Hepatocyte (in vitro differentiated cells): ENCODE data around the gene RAPSN. TPM values are rescaled to one million over a fixed set of nuclear protein-coding genes. Genes with fewer than 3 reads are reported as not detected.

Source experiments
- DNase-seq: peaks from one replicate; pipeline ENCODE4 v3.0.0-alpha.2; 2016; ENCODE audit warnings: low spot score
- H2AFZ ChIP-seq: fragments of 200-600 bp; sonication (generic); 2 replicates; pipeline ENCODE4 v1.6.0; 2016; ENCODE audit warnings: antibody characterized with exemption, mild to moderate bottlenecking
- H3K27ac ChIP-seq: fragments of 200-600 bp; sonication (generic); 2 replicates; pipeline ENCODE4 v1.5.1; 2016; ENCODE audit warnings: mild to moderate bottlenecking
- H3K27me3 ChIP-seq: fragments of 200-600 bp; sonication (generic); 2 replicates; pipeline ENCODE4 v1.6.1; 2016
- H3K36me3 ChIP-seq: fragments of 200-600 bp; sonication (generic); replicated peaks from 2 replicates; pipeline ENCODE4 v1.5.1; 2016; ENCODE audit warnings: low read depth; ENCODE audit not compliant: insufficient read depth
- H3K4me1 ChIP-seq: fragments of 200-600 bp; sonication (generic); 2 replicates; pipeline ENCODE4 v1.5.1; 2016; ENCODE audit warnings: mild to moderate bottlenecking, moderate library complexity; ENCODE audit not compliant: insufficient read depth
- H3K4me2 ChIP-seq: fragments of 200-600 bp; sonication (generic); 2 replicates; pipeline ENCODE4 v1.6.0; 2016
- H3K4me3 ChIP-seq: fragments of 200-600 bp; sonication (generic); 2 replicates; pipeline ENCODE4 v1.5.1; 2016; ENCODE audit warnings: mild to moderate bottlenecking
- H3K79me2 ChIP-seq: fragments of 200-600 bp; sonication (generic); 2 replicates; pipeline ENCODE4 v1.6.0; 2017; ENCODE audit warnings: mild to moderate bottlenecking
- H3K9me2 ChIP-seq: fragments of 200-600 bp; sonication (generic); replicated peaks from 2 replicates; pipeline ENCODE4 v1.6.0; 2017; ENCODE audit warnings: mild to moderate bottlenecking; ENCODE audit not compliant: insufficient read depth
- H3K9me3 ChIP-seq: fragments of 200-600 bp; sonication (generic); 2 replicates; pipeline ENCODE4 v1.5.1; 2016; ENCODE audit warnings: low read depth, mild to moderate bottlenecking
- H4K20me1 ChIP-seq: fragments of 200-600 bp; sonication (generic); 2 replicates; pipeline ENCODE4 v1.6.0; 2016; ENCODE audit warnings: mild to moderate bottlenecking; ENCODE audit not compliant: insufficient read depth, poor library complexity, severe bottlenecking
- EZH2 ChIP-seq: fragments of 200-600 bp; sonication (generic); IDR thresholded peaks from 2 replicates; pipeline ENCODE4 v1.6.1; 2016; ENCODE audit warnings: antibody characterized with exemption, mild to moderate bottlenecking, borderline replicate concordance
- EZH2phosphoT487 ChIP-seq: fragments of 200-600 bp; sonication (generic); IDR thresholded peaks from one replicate; pipeline ENCODE4 v1.6.1; 2018; ENCODE audit warnings: antibody characterized with exemption, mild to moderate bottlenecking, low read depth, moderate library complexity; ENCODE audit not compliant: unreplicated experiment, severe bottlenecking
- WGBS: methylation state at CpG from one replicate; pipeline ENCODE4 v1.1.6; 2016; ENCODE audit warnings: low lambda C conversion rate; ENCODE audit errors: missing lambda C conversion rate; 5-methylcytosine and 5-hydroxymethylcytosine counted together
- microRNA-seq: library from miRNA; unstranded; fragments of <30 nt; microRNA quantifications from one replicate; pipeline ENCODE4, GENCODE V29; 2017
- polyA plus RNA-seq: library from polyadenylated mRNA; unstranded; fragments of >200 nt; fragmentation: Nextera tagmentation; extraction: Ambion mirVana; gene quantifications from 2 replicates; pipeline ENCODE4 v1.2.1, GENCODE V29; 2016
- small RNA-seq: library from RNA; depleted of rRNA; stranded (forward); fragments of <200 nt; gene quantifications from one replicate; pipeline ENCODE3, GENCODE V24; 2014
- total RNA-seq: library from RNA; depleted of rRNA; stranded (reverse); fragments of >200 nt; gene quantifications from 2 replicates; pipeline ENCODE4 v1.2.3, GENCODE V29; 2014
- TF ChIP-seq, protein P1 (sequence below): fragments of 200-600 bp; sonication (generic); IDR thresholded peaks from 2 replicates; pipeline ENCODE4 v1.5.1; 2016; ENCODE audit warnings: antibody characterized with exemption, mild to moderate bottlenecking; ENCODE audit not compliant: poor library complexity

RAPSN gene
- total and polyA plus RNA-seq, 2 experiments from 2014 or later: 0.46 TPM; not detected in 1

DNA sequence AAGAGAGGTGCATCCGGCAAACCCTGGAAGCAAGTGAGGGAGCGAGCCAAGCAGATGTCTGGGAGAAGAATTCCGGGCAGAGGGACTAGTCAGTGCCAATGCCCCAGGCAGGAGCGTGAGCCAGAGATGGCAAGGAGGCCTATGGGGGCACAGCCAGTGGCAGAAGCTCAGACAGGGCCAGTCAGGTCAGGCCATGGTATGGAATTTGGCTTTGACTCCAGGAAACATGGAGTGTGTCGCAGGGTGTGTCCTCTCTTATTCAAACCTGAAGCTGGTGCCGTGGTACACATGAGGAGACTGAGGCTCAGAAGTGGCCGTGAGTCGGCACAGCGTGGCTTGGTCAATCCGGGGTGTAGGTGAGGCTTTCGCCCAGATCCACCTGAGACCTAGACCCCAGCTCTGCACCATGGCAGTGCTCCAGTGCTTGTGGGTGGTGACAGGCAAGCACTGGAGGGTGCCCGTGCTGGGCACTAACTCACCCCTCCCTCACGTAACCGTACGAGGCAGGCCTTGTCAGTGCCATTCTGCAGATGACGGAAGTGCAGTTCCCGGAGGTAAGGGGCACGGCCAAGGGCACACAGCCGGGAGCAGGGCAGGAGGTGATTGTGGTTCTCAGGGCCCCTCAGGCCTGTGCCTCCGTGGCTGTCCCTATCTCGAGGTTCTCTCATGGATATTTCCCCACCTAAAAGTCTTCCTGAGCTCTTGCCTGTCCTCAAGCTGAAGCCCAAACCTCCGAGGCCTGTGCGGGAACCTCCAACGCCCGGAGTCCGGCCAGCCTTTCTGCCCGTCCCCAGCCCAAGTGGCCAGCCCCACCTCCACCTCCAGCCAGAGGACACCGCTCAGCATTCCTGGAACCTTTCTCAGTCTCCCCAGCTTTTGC is 60.0 kb downstream of the RAPSN start:
- H3K27ac ChIP-seq: no peak overlapping the region
- WGBS: 95% methylated on average over 28 of the region's 28 CpGs

GRCh38 chr11:47387944-47388696 is 60.8 kb downstream of the RAPSN start:
- TF ChIP-seq, protein P1, sequence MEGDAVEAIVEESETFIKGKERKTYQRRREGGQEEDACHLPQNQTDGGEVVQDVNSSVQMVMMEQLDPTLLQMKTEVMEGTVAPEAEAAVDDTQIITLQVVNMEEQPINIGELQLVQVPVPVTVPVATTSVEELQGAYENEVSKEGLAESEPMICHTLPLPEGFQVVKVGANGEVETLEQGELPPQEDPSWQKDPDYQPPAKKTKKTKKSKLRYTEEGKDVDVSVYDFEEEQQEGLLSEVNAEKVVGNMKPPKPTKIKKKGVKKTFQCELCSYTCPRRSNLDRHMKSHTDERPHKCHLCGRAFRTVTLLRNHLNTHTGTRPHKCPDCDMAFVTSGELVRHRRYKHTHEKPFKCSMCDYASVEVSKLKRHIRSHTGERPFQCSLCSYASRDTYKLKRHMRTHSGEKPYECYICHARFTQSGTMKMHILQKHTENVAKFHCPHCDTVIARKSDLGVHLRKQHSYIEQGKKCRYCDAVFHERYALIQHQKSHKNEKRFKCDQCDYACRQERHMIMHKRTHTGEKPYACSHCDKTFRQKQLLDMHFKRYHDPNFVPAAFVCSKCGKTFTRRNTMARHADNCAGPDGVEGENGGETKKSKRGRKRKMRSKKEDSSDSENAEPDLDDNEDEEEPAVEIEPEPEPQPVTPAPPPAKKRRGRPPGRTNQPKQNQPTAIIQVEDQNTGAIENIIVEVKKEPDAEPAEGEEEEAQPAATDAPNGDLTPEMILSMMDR: no peak
- TF ChIP-seq EZH2 (no peak), EZH2phosphoT487 (no peak)
- no peak overlapping the region for H3K27ac ChIP-seq
- H3K4me2 ChIP-seq: no peak overlapping the region
- no peaks in the 10 kb centered on the region for H3K27me3 ChIP-seq
- H3K9me2 ChIP-seq: no peaks in the 10 kb centered on the region
- H2AFZ ChIP-seq: no peak overlapping the region
- H3K36me3 ChIP-seq: no peaks in the 10 kb centered on the region
- no peaks in the 10 kb centered on the region for H4K20me1 ChIP-seq
- H3K4me1 ChIP-seq: no peaks in the 10 kb centered on the region
- 74% methylated on average over 13 of the region's 13 CpGs for WGBS
- no peak overlapping the region for H3K4me3 ChIP-seq
- H3K79me2 ChIP-seq: no peaks in the 10 kb centered on the region
- no peaks in the 10 kb centered on the region for H3K9me3 ChIP-seq
- no peak for DNase-seq

More for the DNA sequence above, 60.0 kb downstream of the RAPSN start:
- Histone ChIP-seq H3K79me2 (no peaks in the 10 kb centered on the region), H4K20me1 (no peaks in the 10 kb centered on the region), H3K36me3 (no peaks in the 10 kb centered on the region), H2AFZ (no peak overlapping the region), H3K4me3 (no peak overlapping the region), H3K9me3 (no peaks in the 10 kb centered on the region), H3K4me1 (no peaks in the 10 kb centered on the region), H3K9me2 (no peaks in the 10 kb centered on the region), H3K27me3 (no peaks in the 10 kb centered on the region), H3K4me2 (no peak overlapping the region)
- no peak for TF ChIP-seq EZH2phosphoT487
- TF ChIP-seq EZH2: no peak
- TF ChIP-seq, protein P1: no peak
- no peak for DNase-seq

Small RNAs within 50 kb of the gene (microRNA-seq; reads per million reads assigned to microRNA genes)
- gene MIR4487: not detected

Small RNAs within 50 kb of the gene (small RNA-seq; reads per million reads assigned to genes)
- gene MIR4487: not detected

Other genes with a start within 250 kb of the RAPSN start
- gene DDB2, start 234.2 kb downstream of the RAPSN start, total RNA-seq: 17.2 and 17.7 TPM in 2 replicates
- gene DDB2, start 234.2 kb downstream of the RAPSN start, polyA plus RNA-seq: 25.7 and 28.2 TPM in 2 replicates
- gene ACP2, start 200.3 kb downstream of the RAPSN start, total RNA-seq: 31.5 and 40.3 TPM in 2 replicates
- 26.5 and 29.6 TPM in 2 replicates for gene ACP2, start 200.3 kb downstream of the RAPSN start, polyA plus RNA-seq
- gene NR1H3, start 191.1 kb downstream of the RAPSN start, total RNA-seq: 40.8 and 49.5 TPM in 2 replicates
- 41.5 and 43.1 TPM in 2 replicates for gene NR1H3, start 191.1 kb downstream of the RAPSN start, polyA plus RNA-seq
- gene MADD, start 179.0 kb downstream of the RAPSN start, total RNA-seq: 19.1 and 28.0 TPM in 2 replicates
- 17.6 and 19.6 TPM in 2 replicates for gene MADD, start 179.0 kb downstream of the RAPSN start, polyA plus RNA-seq
- gene MYBPC3, start 96.4 kb downstream of the RAPSN start, total RNA-seq: 0.68 and 1.4 TPM in 2 replicates
- gene MYBPC3, start 96.4 kb downstream of the RAPSN start, polyA plus RNA-seq: 0.51 and 0.75 TPM in 2 replicates
- 0.13 and 1.1 TPM in 2 replicates for gene SPI1, start 70.6 kb downstream of the RAPSN start, total RNA-seq
- 2.0 and 3.3 TPM in 2 replicates for gene SPI1, start 70.6 kb downstream of the RAPSN start, polyA plus RNA-seq
- gene SLC39A13, start 40.5 kb downstream of the RAPSN start, total RNA-seq: 60.8 and 72.3 TPM in 2 replicates
- 118 and 119 TPM in 2 replicates for gene SLC39A13, start 40.5 kb downstream of the RAPSN start, polyA plus RNA-seq
- gene PSMC3, start 22.7 kb downstream of the RAPSN start, total RNA-seq: 95.8 and 103 TPM in 2 replicates
- 142 and 159 TPM in 2 replicates for gene PSMC3, start 22.7 kb downstream of the RAPSN start, polyA plus RNA-seq
- gene CELF1, start 104.0 kb upstream of the RAPSN start, total RNA-seq: 82.7 and 84.6 TPM in 2 replicates
- gene CELF1, start 104.0 kb upstream of the RAPSN start, polyA plus RNA-seq: 59.1 and 70.3 TPM in 2 replicates
- 112 and 120 TPM in 2 replicates for gene PTPMT1, start 116.5 kb upstream of the RAPSN start, total RNA-seq
- gene PTPMT1, start 116.5 kb upstream of the RAPSN start, polyA plus RNA-seq: 100 and 108 TPM in 2 replicates
- gene KBTBD4, start 129.8 kb upstream of the RAPSN start, total RNA-seq: 18.0 and 18.2 TPM in 2 replicates
- gene KBTBD4, start 129.8 kb upstream of the RAPSN start, polyA plus RNA-seq: 13.1 and 14.6 TPM in 2 replicates
- gene NDUFS3, start 129.9 kb upstream of the RAPSN start, total RNA-seq: 65.8 and 92.6 TPM in 2 replicates
- gene NDUFS3, start 129.9 kb upstream of the RAPSN start, polyA plus RNA-seq: 107 and 125 TPM in 2 replicates
- 0.50 TPM in 1 of 2 replicates, not detected in the other for gene FAM180B, start 137.5 kb upstream of the RAPSN start, total RNA-seq
- not detected in 2 replicates for gene FAM180B, start 137.5 kb upstream of the RAPSN start, polyA plus RNA-seq
- 0.32 and 0.73 TPM in 2 replicates for gene C1QTNF4, start 145.3 kb upstream of the RAPSN start, total RNA-seq
- gene C1QTNF4, start 145.3 kb upstream of the RAPSN start, polyA plus RNA-seq: 0.50 and 1.0 TPM in 2 replicates
- 91.8 and 96.1 TPM in 2 replicates for gene MTCH2, start 193.4 kb upstream of the RAPSN start, total RNA-seq
- 130 and 171 TPM in 2 replicates for gene MTCH2, start 193.4 kb upstream of the RAPSN start, polyA plus RNA-seq